ENCODE measurements around the gene HMGB2.

The HMGB2 gene

GRCh38 chr4:173282256-173282562 lies 51.9 kb downstream of the HMGB2 start:
- H3K27ac ChIP-seq, result no peak overlapping the region
- H3K4me1 ChIP-seq, result no peaks in the 10 kb centered on the region
- peaks cover 0 to 5% (median 0%) of the 10 kb centered on the region in 3 donors for H3K36me3 ChIP-seq
- intact Hi-C loops (cut with DNase I; ENCODE audit: low total_unique reads), result no loop called here
- H3K27me3 ChIP-seq, result no peaks in the 10 kb centered on the region
- no peak overlapping the region for H3K4me3 ChIP-seq
- no peak for DNase-seq
- TF ChIP-seq, protein P1, sequence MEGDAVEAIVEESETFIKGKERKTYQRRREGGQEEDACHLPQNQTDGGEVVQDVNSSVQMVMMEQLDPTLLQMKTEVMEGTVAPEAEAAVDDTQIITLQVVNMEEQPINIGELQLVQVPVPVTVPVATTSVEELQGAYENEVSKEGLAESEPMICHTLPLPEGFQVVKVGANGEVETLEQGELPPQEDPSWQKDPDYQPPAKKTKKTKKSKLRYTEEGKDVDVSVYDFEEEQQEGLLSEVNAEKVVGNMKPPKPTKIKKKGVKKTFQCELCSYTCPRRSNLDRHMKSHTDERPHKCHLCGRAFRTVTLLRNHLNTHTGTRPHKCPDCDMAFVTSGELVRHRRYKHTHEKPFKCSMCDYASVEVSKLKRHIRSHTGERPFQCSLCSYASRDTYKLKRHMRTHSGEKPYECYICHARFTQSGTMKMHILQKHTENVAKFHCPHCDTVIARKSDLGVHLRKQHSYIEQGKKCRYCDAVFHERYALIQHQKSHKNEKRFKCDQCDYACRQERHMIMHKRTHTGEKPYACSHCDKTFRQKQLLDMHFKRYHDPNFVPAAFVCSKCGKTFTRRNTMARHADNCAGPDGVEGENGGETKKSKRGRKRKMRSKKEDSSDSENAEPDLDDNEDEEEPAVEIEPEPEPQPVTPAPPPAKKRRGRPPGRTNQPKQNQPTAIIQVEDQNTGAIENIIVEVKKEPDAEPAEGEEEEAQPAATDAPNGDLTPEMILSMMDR (IDR thresholded peaks at IDR 0.05), result no peak
- H3K9me3 ChIP-seq, result peaks cover 0 to 17% (median 11%) of the 10 kb centered on the region in 3 donors

- TF ChIP-seq, protein P1 (IDR thresholded peaks at IDR 0.05), result no peak
- H3K4me3 ChIP-seq, result no peak overlapping the region
- H3K9me3 ChIP-seq, result peaks cover 0 to 15% (median 11%) of the 10 kb centered on the region in 3 donors
- no peak for DNase-seq
- intact Hi-C loops (cut with DNase I; ENCODE audit: low total_unique reads), result no loop called here
- peaks cover 0 to 5% (median 0%) of the 10 kb centered on the region in 3 donors for H3K36me3 ChIP-seq
- no peak overlapping the region for H3K27ac ChIP-seq
- no peaks in the 10 kb centered on the region for H3K4me1 ChIP-seq
- H3K27me3 ChIP-seq, result no peaks in the 10 kb centered on the region
Measured at GRCh38 chr4:173281406-173282255, 52.5 kb downstream of the HMGB2 start.

All from tibial artery (tissue), 4 donors.